HEK293 (cell line): Measurements from ENCODE around the gene SEC24A.

ENCODE experiments used
- GLIS1 ChIP-seq: fragments of 450-650 bp; formaldehyde crosslinking; IDR thresholded peaks from 2 replicates; pipeline ENCODE4 v1.5.1; 2016; ENCODE audit warnings: missing biosample characterization, missing genetic modification characterization
- HOXA7 ChIP-seq: sonication (generic); formaldehyde crosslinking; IDR thresholded peaks from 2 replicates; pipeline ENCODE4 v1.8.1; 2022; ENCODE audit warnings: missing genetic modification reagents, borderline replicate concordance
- OVOL3 ChIP-seq: fragments of 450-650 bp; formaldehyde crosslinking; IDR thresholded peaks from 2 replicates; pipeline ENCODE4 v1.5.1; 2016; ENCODE audit warnings: missing biosample characterization, missing genetic modification characterization
- ZBTB48 ChIP-seq: fragments of 450-650 bp; formaldehyde crosslinking; IDR thresholded peaks from 2 replicates; pipeline ENCODE4 v1.5.1; 2016; ENCODE audit warnings: missing biosample characterization, missing genetic modification characterization
- ZFHX2 ChIP-seq: fragments of 450-650 bp; formaldehyde crosslinking; conservative IDR thresholded peaks from 2 replicates; pipeline ENCODE4 v1.5.1; 2016; ENCODE audit warnings: missing biosample characterization, missing genetic modification characterization
- ZFP37 ChIP-seq: fragments of 450-650 bp; formaldehyde crosslinking; IDR thresholded peaks from 2 replicates; pipeline ENCODE4 v1.5.1; 2016; ENCODE audit warnings: missing biosample characterization, missing genetic modification characterization
- ZFP41 ChIP-seq: fragments of 450-650 bp; formaldehyde crosslinking; IDR thresholded peaks from 2 replicates; pipeline ENCODE4 v1.5.1; 2016; ENCODE audit warnings: missing biosample characterization, missing genetic modification characterization, borderline replicate concordance
- ZNF155 ChIP-seq: fragments of 450-650 bp; formaldehyde crosslinking; IDR thresholded peaks from 2 replicates; pipeline ENCODE4 v1.5.1; 2016; ENCODE audit warnings: missing biosample characterization, missing genetic modification characterization
- ZNF157 ChIP-seq: fragments of 450-650 bp; formaldehyde crosslinking; IDR thresholded peaks from 2 replicates; pipeline ENCODE4 v1.5.1; 2016; ENCODE audit warnings: missing biosample characterization, missing genetic modification characterization
- ZNF16 ChIP-seq: fragments of 450-650 bp; formaldehyde crosslinking; IDR thresholded peaks from 2 replicates; pipeline ENCODE4 v1.5.1; 2016; ENCODE audit warnings: low read depth, missing biosample characterization, missing genetic modification characterization
- ZNF169 ChIP-seq: fragments of 450-650 bp; formaldehyde crosslinking; IDR thresholded peaks from 2 replicates; pipeline ENCODE4 v1.5.1; 2016; ENCODE audit warnings: missing biosample characterization, missing genetic modification characterization
- ZNF175 ChIP-seq: fragments of 450-650 bp; formaldehyde crosslinking; IDR thresholded peaks from 2 replicates; pipeline ENCODE4 v1.5.1; 2016; ENCODE audit warnings: missing biosample characterization, missing genetic modification characterization
- ZNF23 ChIP-seq: fragments of 450-650 bp; formaldehyde crosslinking; IDR thresholded peaks from 2 replicates; pipeline ENCODE4 v1.5.1; 2016; ENCODE audit warnings: missing biosample characterization, missing genetic modification characterization, borderline replicate concordance
- ZNF274 ChIP-seq, 2 experiments: fragments of 200-500 bp in 1 of 2; fragments of 450-650 bp in 1 of 2; sonication (Bioruptor generic) in 1 of 2; formaldehyde crosslinking in 1 of 2; IDR thresholded peaks; 2 replicates each; pipeline versions ENCODE4 v1.5.1 to v1.6.1; 2014 to 2016; ENCODE audit warnings: borderline replicate concordance in 1 of 2, inconsistent platforms in 1 of 2, low read length in 1 of 2, missing biosample characterization in 1 of 2, missing genetic modification characterization in 1 of 2
- ZNF473 ChIP-seq: fragments of 450-650 bp; formaldehyde crosslinking; IDR thresholded peaks from 2 replicates; pipeline ENCODE4 v1.5.1; 2017; ENCODE audit warnings: missing biosample characterization, missing genetic modification characterization
- ZNF510 ChIP-seq: fragments of 450-650 bp; formaldehyde crosslinking; IDR thresholded peaks from 2 replicates; pipeline ENCODE4 v1.5.1; 2018; ENCODE audit warnings: mild to moderate bottlenecking, missing genetic modification characterization, missing biosample characterization; ENCODE audit not compliant: insufficient replicate concordance
- ZNF530 ChIP-seq: fragments of 450-650 bp; formaldehyde crosslinking; IDR thresholded peaks from 2 replicates; pipeline ENCODE4 v1.5.1; 2016; ENCODE audit warnings: low read depth, missing biosample characterization, missing genetic modification characterization
- ZNF544 ChIP-seq: fragments of 450-650 bp; formaldehyde crosslinking; IDR thresholded peaks from 2 replicates; pipeline ENCODE4 v1.5.0; 2017; ENCODE audit warnings: missing biosample characterization, missing genetic modification characterization
- ZNF596 ChIP-seq: fragments of 450-650 bp; IDR thresholded peaks from 2 replicates; pipeline ENCODE4 v1.5.0; 2018; ENCODE audit warnings: missing biosample characterization, mild to moderate bottlenecking, missing genetic modification characterization, moderate library complexity
- ZNF677 ChIP-seq: fragments of 450-650 bp; IDR thresholded peaks from 2 replicates; pipeline ENCODE4 v1.5.0; 2018; ENCODE audit warnings: missing biosample characterization, mild to moderate bottlenecking, missing genetic modification characterization, moderate library complexity
- ZNF777 ChIP-seq: fragments of 450-650 bp; formaldehyde crosslinking; IDR thresholded peaks from 2 replicates; pipeline ENCODE4 v1.5.1; 2017; ENCODE audit warnings: missing biosample characterization, missing genetic modification characterization, borderline replicate concordance
- ZNF785 ChIP-seq: fragments of 450-650 bp; formaldehyde crosslinking; IDR thresholded peaks from 2 replicates; pipeline ENCODE4 v1.5.1; 2016; ENCODE audit warnings: missing biosample characterization, missing genetic modification characterization
- ZNF792 ChIP-seq: fragments of 450-650 bp; formaldehyde crosslinking; IDR thresholded peaks from 2 replicates; pipeline ENCODE4 v1.5.1; 2016; ENCODE audit warnings: missing biosample characterization, missing genetic modification characterization
- TF ChIP-seq, protein P1 (sequence below): fragments of 450-650 bp; formaldehyde crosslinking; IDR thresholded peaks from 2 replicates; pipeline ENCODE4 v1.5.1; 2016; ENCODE audit warnings: missing biosample characterization, missing genetic modification characterization
- TF ChIP-seq, protein P2 (sequence below): fragments of 450-650 bp; formaldehyde crosslinking; IDR thresholded peaks from 2 replicates; pipeline ENCODE4 v1.5.1; 2016; ENCODE audit warnings: missing biosample characterization, missing genetic modification characterization
- TF ChIP-seq, protein P3 (sequence below): fragments of 450-650 bp; formaldehyde crosslinking; IDR thresholded peaks from 2 replicates; pipeline ENCODE4 v1.5.1; 2016; ENCODE audit warnings: missing biosample characterization, missing genetic modification characterization
- TF ChIP-seq, protein P4 (sequence below): fragments of 450-650 bp; formaldehyde crosslinking; IDR thresholded peaks from 2 replicates; pipeline ENCODE4 v1.5.1; 2016; ENCODE audit warnings: missing biosample characterization, missing genetic modification characterization
- TF ChIP-seq, protein P5 (sequence below): fragments of 450-650 bp; formaldehyde crosslinking; IDR thresholded peaks from 2 replicates; pipeline ENCODE4; 2016; ENCODE audit warnings: missing biosample characterization, missing genetic modification characterization
- TF ChIP-seq, protein P6 (sequence below): fragments of 450-650 bp; formaldehyde crosslinking; IDR thresholded peaks from 2 replicates; pipeline ENCODE4 v1.5.1; 2016; ENCODE audit warnings: missing biosample characterization, missing genetic modification characterization

SEC24A gene

DNA sequence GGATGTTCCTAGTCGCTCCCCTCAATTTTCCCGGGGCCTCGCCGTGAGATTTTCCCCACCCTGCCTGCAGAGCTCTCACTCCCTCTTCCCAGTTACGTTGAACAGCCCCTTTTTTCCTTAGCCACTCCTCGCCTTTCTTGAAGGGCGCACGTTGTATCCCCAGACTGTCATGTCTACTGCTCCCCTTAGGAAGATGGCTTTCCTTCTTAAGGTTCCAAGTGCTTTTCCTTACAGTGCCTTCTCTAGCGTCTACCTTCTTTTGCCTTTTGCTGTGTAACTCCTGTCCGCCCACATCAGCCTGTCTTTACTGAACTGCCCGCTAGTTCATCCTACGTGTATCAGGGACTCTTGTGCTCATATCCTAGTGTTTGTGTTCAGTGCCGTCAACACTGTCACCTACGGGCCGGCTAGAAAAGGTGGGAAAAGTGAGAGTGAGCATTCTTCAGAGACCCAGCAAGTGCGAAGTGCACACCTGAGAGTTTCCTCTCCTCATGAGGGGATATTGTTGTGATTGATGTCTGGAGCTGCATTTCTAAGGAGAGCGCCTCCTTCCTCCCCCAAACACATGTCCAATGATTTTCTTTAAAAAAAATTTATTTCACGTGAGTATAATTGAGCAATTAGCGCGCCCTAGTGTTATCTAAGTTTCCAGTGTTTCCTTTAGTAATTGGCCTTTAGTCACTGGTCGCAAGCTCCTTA, 90.5 kb downstream of the SEC24A start (continued):
- TF ChIP-seq, protein P1, sequence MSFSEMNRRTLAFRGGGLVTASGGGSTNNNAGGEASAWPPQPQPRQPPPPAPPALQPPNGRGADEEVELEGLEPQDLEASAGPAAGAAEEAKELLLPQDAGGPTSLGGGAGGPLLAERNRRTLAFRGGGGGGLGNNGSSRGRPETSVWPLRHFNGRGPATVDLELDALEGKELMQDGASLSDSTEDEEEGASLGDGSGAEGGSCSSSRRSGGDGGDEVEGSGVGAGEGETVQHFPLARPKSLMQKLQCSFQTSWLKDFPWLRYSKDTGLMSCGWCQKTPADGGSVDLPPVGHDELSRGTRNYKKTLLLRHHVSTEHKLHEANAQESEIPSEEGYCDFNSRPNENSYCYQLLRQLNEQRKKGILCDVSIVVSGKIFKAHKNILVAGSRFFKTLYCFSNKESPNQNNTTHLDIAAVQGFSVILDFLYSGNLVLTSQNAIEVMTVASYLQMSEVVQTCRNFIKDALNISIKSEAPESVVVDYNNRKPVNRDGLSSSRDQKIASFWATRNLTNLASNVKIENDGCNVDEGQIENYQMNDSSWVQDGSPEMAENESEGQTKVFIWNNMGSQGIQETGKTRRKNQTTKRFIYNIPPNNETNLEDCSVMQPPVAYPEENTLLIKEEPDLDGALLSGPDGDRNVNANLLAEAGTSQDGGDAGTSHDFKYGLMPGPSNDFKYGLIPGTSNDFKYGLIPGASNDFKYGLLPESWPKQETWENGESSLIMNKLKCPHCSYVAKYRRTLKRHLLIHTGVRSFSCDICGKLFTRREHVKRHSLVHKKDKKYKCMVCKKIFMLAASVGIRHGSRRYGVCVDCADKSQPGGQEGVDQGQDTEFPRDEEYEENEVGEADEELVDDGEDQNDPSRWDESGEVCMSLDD (tag by site-specific recombination), result peak; percentile 75; the same call in 1 of the 2 replicates
- TF ChIP-seq, protein P2, sequence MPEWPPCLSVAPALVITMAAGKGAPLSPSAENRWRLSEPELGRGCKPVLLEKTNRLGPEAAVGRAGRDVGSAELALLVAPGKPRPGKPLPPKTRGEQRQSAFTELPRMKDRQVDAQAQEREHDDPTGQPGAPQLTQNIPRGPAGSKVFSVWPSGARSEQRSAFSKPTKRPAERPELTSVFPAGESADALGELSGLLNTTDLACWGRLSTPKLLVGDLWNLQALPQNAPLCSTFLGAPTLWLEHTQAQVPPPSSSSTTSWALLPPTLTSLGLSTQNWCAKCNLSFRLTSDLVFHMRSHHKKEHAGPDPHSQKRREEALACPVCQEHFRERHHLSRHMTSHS (tag by site-specific recombination), result no peak
- no peak for TF ChIP-seq ZNF473 (tag by site-specific recombination)
- TF ChIP-seq ZNF596 (tag by site-specific recombination), result no peak
- TF ChIP-seq ZNF510 (tag by site-specific recombination), result no peak
- TF ChIP-seq ZNF157 (tag by site-specific recombination), result no peak
- no peak for TF ChIP-seq ZNF792 (tag by site-specific recombination)
- TF ChIP-seq, protein P3, sequence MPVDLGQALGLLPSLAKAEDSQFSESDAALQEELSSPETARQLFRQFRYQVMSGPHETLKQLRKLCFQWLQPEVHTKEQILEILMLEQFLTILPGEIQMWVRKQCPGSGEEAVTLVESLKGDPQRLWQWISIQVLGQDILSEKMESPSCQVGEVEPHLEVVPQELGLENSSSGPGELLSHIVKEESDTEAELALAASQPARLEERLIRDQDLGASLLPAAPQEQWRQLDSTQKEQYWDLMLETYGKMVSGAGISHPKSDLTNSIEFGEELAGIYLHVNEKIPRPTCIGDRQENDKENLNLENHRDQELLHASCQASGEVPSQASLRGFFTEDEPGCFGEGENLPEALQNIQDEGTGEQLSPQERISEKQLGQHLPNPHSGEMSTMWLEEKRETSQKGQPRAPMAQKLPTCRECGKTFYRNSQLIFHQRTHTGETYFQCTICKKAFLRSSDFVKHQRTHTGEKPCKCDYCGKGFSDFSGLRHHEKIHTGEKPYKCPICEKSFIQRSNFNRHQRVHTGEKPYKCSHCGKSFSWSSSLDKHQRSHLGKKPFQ (tag by site-specific recombination), result no peak
- TF ChIP-seq ZNF175 (tag by site-specific recombination), result no peak
- TF ChIP-seq ZNF785 (tag by site-specific recombination), result no peak
- no peak for TF ChIP-seq GLIS1 (tag by site-specific recombination)
- TF ChIP-seq ZFP37, result 0 out of 2 replicates have a peak, but pooled peaks have one; percentile 8
- TF ChIP-seq ZNF544, result no peak
- TF ChIP-seq, protein P4, sequence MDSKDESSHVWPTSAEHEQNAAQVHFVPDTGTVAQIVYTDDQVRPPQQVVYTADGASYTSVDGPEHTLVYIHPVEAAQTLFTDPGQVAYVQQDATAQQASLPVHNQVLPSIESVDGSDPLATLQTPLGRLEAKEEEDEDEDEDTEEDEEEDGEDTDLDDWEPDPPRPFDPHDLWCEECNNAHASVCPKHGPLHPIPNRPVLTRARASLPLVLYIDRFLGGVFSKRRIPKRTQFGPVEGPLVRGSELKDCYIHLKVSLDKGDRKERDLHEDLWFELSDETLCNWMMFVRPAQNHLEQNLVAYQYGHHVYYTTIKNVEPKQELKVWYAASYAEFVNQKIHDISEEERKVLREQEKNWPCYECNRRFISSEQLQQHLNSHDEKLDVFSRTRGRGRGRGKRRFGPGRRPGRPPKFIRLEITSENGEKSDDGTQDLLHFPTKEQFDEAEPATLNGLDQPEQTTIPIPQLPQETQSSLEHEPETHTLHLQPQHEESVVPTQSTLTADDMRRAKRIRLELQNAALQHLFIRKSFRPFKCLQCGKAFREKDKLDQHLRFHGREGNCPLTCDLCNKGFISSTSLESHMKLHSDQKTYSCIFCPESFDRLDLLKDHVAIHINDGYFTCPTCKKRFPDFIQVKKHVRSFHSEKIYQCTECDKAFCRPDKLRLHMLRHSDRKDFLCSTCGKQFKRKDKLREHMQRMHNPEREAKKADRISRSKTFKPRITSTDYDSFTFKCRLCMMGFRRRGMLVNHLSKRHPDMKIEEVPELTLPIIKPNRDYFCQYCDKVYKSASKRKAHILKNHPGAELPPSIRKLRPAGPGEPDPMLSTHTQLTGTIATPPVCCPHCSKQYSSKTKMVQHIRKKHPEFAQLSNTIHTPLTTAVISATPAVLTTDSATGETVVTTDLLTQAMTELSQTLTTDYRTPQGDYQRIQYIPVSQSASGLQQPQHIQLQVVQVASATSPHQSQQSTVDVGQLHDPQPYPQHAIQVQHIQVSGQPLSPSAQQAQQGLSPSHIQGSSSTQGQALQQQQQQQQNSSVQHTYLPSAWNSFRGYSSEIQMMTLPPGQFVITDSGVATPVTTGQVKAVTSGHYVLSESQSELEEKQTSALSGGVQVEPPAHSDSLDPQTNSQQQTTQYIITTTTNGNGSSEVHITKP (tag by site-specific recombination), result no peak
- TF ChIP-seq, protein P5, sequence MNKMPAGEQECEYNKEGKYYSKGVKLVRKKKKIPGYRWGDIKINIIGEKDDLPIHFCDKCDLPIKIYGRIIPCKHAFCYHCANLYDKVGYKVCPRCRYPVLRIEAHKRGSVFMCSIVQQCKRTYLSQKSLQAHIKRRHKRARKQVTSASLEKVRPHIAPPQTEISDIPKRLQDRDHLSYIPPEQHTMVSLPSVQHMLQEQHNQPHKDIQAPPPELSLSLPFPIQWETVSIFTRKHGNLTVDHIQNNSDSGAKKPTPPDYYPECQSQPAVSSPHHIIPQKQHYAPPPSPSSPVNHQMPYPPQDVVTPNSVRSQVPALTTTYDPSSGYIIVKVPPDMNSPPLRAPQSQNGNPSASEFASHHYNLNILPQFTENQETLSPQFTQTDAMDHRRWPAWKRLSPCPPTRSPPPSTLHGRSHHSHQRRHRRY (tag by site-specific recombination), result no peak
- no peak for TF ChIP-seq ZNF530
- no peak for TF ChIP-seq ZNF677 (tag by site-specific recombination)
- TF ChIP-seq, protein P6, sequence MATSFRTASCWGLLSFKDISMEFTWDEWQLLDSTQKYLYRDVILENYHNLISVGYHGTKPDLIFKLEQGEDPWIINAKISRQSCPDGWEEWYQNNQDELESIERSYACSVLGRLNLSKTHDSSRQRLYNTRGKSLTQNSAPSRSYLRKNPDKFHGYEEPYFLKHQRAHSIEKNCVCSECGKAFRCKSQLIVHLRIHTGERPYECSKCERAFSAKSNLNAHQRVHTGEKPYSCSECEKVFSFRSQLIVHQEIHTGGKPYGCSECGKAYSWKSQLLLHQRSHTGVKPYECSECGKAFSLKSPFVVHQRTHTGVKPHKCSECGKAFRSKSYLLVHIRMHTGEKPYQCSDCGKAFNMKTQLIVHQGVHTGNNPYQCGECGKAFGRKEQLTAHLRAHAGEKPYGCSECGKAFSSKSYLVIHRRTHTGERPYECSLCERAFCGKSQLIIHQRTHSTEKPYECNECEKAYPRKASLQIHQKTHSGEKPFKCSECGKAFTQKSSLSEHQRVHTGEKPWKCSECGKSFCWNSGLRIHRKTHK (tag by site-specific recombination), result no peak
- no peak for TF ChIP-seq ZFP41 (tag by site-specific recombination)
- TF ChIP-seq HOXA7 (CRISPR knock-in tag), result no peak
- TF ChIP-seq ZNF169 (tag by site-specific recombination), result no peak
- no peak for TF ChIP-seq ZBTB48 (tag by site-specific recombination)
- TF ChIP-seq ZNF274 (IDR thresholded peaks at IDR 0.05; ENCODE audit: low read length), result no peak
- no peak for TF ChIP-seq ZNF274 (tag by site-specific recombination; IDR thresholded peaks at IDR 0.05; ENCODE audit: borderline replicate concordance)
- no peak for TF ChIP-seq ZNF777
- peak; percentile 78 for TF ChIP-seq ZFHX2 (tag by site-specific recombination)
- no peak for TF ChIP-seq ZNF155 (tag by site-specific recombination)
- no peak for TF ChIP-seq ZNF23
- TF ChIP-seq OVOL3 (tag by site-specific recombination), result no peak
- no peak for TF ChIP-seq ZNF16 (tag by site-specific recombination)
